ENCODE data around the gene PDSS2.

Gene PDSS2

GRCh38 chr6:107259951-107260350, 199.4 kb downstream of the PDSS2 start:
- DNase-seq: no peak

- no peak for DNase-seq
Observed at GRCh38 chr6:107248147-107248546, 211.2 kb downstream of the PDSS2 start.

- DNase-seq: no peak
Observed at GRCh38 chr6:107246972-107247615, 212.3 kb downstream of the PDSS2 start.

GRCh38 chr6:107246249-107246971, 213.0 kb downstream of the PDSS2 start:
- DNase-seq: no peak

- no peak for DNase-seq
Observed at GRCh38 chr6:107244742-107245480, 214.5 kb downstream of the PDSS2 start.

- DNase-seq: no peak
Observed at GRCh38 chr6:107244082-107244741, 215.2 kb downstream of the PDSS2 start.

GRCh38 chr6:107243471-107243870, 215.9 kb downstream of the PDSS2 start:
- DNase-seq: no peak

GRCh38 chr6:107237992-107238660, 221.2 kb downstream of the PDSS2 start:
- no peak for DNase-seq

GRCh38 chr6:107235511-107235910, 223.9 kb downstream of the PDSS2 start:
- DNase-seq: no peak

GRCh38 chr6:107235007-107235406, 224.4 kb downstream of the PDSS2 start:
- DNase-seq: no peak

GRCh38 chr6:107231243-107231642, 228.1 kb downstream of the PDSS2 start:
- DNase-seq: no peak

- no peak for DNase-seq
Observed at GRCh38 chr6:107230448-107230847, 228.9 kb downstream of the PDSS2 start.

- DNase-seq: no peak
Observed at GRCh38 chr6:107230024-107230423, 229.3 kb downstream of the PDSS2 start.

GRCh38 chr6:107228754-107229153, 230.6 kb downstream of the PDSS2 start:
- DNase-seq: no peak

GRCh38 chr6:107221519-107221918, 237.8 kb downstream of the PDSS2 start:
- DNase-seq: no peak

GRCh38 chr6:107219851-107220250, 239.5 kb downstream of the PDSS2 start:
- no peak for DNase-seq

GRCh38 chr6:107218142-107218541, 241.2 kb downstream of the PDSS2 start:
- no peak for DNase-seq

- no peak for DNase-seq
Observed at GRCh38 chr6:107217248-107217647, 242.1 kb downstream of the PDSS2 start.

- DNase-seq: no peak
Observed at GRCh38 chr6:107216197-107216933, 243.0 kb downstream of the PDSS2 start.

GRCh38 chr6:107215334-107215733, 244.0 kb downstream of the PDSS2 start:
- no peak for DNase-seq

GRCh38 chr6:107214655-107215054, 244.7 kb downstream of the PDSS2 start:
- no peak for DNase-seq

All from GOT3 (cell line).